ENCODE data around the gene SNTA1. TPM values are rescaled to one million over a fixed set of nuclear protein-coding genes. Genes with fewer than 3 reads are reported as not detected.

Gene SNTA1
- total RNA-seq, 2 experiments from 2014 or later: 5.6 to 6.9 TPM

Other genes starting within 250 kb of the SNTA1 start
- gene BPIFA3, start 226.4 kb downstream of the SNTA1 start, total RNA-seq: not detected
- gene BPIFA1, start 207.8 kb downstream of the SNTA1 start, total RNA-seq: not detected
- gene BPIFB1, start 160.5 kb downstream of the SNTA1 start, total RNA-seq: not detected
- 10 to 100 TPM; 30.2 to 33.3 TPM for gene CDK5RAP1, start 42.2 kb downstream of the SNTA1 start, total RNA-seq
- gene CBFA2T2, start 46.3 kb upstream of the SNTA1 start, total RNA-seq: 10 to 100 TPM; 19.2 to 20.3 TPM
- gene C20orf144, start 218.6 kb upstream of the SNTA1 start, total RNA-seq: under 1 TPM; 0.30 to 0.33 TPM
- 1 to 10 TPM; 3.7 to 4.5 TPM for gene ACTL10, start 223.2 kb upstream of the SNTA1 start, total RNA-seq
- gene NECAB3, start 230.7 kb upstream of the SNTA1 start, total RNA-seq: 10 to 100 TPM; 27.3 to 36.2 TPM
- gene E2F1, start 242.6 kb upstream of the SNTA1 start, total RNA-seq: 10 to 100 TPM; 60.0 to 61.7 TPM